Measurements from ENCODE around the gene KLHL29. TPM values are rescaled to one million over a fixed set of nuclear protein-coding genes. Genes with fewer than 3 reads are reported as not detected.

KLHL29 gene
- total RNA-seq, 2 experiments from 2014 or later = 0.23 to 0.66 TPM

DNA sequence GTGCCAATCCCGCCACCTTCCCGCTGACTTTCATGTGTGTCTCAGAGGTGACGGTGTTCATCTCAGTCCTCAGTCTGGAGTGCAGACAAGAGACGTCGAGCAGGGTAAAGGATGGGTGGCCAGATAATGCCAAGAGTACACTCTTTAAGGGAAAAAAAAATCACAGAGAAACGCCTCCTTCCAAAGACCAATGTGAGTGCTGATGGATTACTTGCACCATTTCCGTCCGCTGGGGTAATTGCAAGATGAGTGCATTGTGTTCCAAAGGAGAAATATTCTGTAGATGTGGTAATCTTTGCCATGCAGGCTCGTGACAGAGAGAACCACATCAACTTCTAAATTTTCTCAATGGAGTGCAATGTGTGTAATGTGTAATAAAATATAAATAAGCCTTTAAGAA, 81.0 kb downstream of the KLHL29 start:
- no TSS peak for BruUV-seq (replicated peaks)
- Histone ChIP-seq H3K4me2 (ENCODE audit: low read length) (no peak overlapping the region), H3K79me2 (ENCODE audit: insufficient read depth, low read depth, low read length) (no peaks in the 10 kb centered on the region), H3K4me1 (ENCODE audit: insufficient read depth, low read length, poor library complexity, severe bottlenecking) (no peaks in the 10 kb centered on the region), H3K9me2 (ENCODE audit: insufficient read depth, low read length) (no peaks in the 10 kb centered on the region), H3K4me3 (ENCODE audit: low read depth, low read length, poor library complexity, severe bottlenecking) (no peak overlapping the region), H4K20me1 (ENCODE audit: insufficient read depth, low read length) (no peaks in the 10 kb centered on the region), H3K36me3 (ENCODE audit: insufficient read depth, low read length) (no peaks in the 10 kb centered on the region), H3K27ac (ENCODE audit: low read depth, low read length, poor library complexity, severe bottlenecking) (no peak overlapping the region), H2AFZ (ENCODE audit: low read length) (no peak overlapping the region), H3K9me3 (ENCODE audit: low read length) (no peaks in the 10 kb centered on the region)
- POLR2A ChIA-PET = interaction anchor here (0.5 kb wide), 1 partner anchor 171 kb away, joined by 4 read pairs; no protein-coding TSS in a partner anchor
- no peak for TF ChIP-seq EZH2phosphoT487 (IDR thresholded peaks at IDR 0.05; ENCODE audit: borderline replicate concordance, low read depth, low read length)
- CTCF ChIA-PET (ENCODE audit: unreplicated experiment) = no interaction called here
- intact Hi-C loops (cut with micrococcal nuclease; ENCODE audit: unreplicated experiment) = loop anchor here (10.0 kb wide), 1 partner anchor 151 kb away; no protein-coding TSS in a partner anchor
- DNase-seq (ENCODE audit: low spot score) = no peak

GRCh38 chr2:23467618-23468017, 82.6 kb downstream of the KLHL29 start:
- Histone ChIP-seq H3K4me2 (ENCODE audit: low read length) (no peak overlapping the region), H3K27ac (ENCODE audit: low read depth, low read length, poor library complexity, severe bottlenecking) (no peak overlapping the region), H3K9me3 (ENCODE audit: low read length) (no peaks in the 10 kb centered on the region), H3K4me3 (ENCODE audit: low read depth, low read length, poor library complexity, severe bottlenecking) (no peak overlapping the region), H4K20me1 (ENCODE audit: insufficient read depth, low read length) (no peaks in the 10 kb centered on the region), H3K9me2 (ENCODE audit: insufficient read depth, low read length) (no peaks in the 10 kb centered on the region), H3K4me1 (ENCODE audit: insufficient read depth, low read length, poor library complexity, severe bottlenecking) (no peaks in the 10 kb centered on the region), H2AFZ (ENCODE audit: low read length) (no peak overlapping the region), H3K79me2 (ENCODE audit: insufficient read depth, low read depth, low read length) (no peaks in the 10 kb centered on the region), H3K36me3 (ENCODE audit: insufficient read depth, low read length) (no peaks in the 10 kb centered on the region)
- DNase-seq (ENCODE audit: low spot score) = no peak
- no TSS peak for BruUV-seq (replicated peaks)
- TF ChIP-seq, protein P1, sequence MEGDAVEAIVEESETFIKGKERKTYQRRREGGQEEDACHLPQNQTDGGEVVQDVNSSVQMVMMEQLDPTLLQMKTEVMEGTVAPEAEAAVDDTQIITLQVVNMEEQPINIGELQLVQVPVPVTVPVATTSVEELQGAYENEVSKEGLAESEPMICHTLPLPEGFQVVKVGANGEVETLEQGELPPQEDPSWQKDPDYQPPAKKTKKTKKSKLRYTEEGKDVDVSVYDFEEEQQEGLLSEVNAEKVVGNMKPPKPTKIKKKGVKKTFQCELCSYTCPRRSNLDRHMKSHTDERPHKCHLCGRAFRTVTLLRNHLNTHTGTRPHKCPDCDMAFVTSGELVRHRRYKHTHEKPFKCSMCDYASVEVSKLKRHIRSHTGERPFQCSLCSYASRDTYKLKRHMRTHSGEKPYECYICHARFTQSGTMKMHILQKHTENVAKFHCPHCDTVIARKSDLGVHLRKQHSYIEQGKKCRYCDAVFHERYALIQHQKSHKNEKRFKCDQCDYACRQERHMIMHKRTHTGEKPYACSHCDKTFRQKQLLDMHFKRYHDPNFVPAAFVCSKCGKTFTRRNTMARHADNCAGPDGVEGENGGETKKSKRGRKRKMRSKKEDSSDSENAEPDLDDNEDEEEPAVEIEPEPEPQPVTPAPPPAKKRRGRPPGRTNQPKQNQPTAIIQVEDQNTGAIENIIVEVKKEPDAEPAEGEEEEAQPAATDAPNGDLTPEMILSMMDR (conservative IDR thresholded peaks at IDR 0.05; ENCODE audit: low read length) = no peak
- no peak for TF ChIP-seq EZH2phosphoT487 (IDR thresholded peaks at IDR 0.05; ENCODE audit: borderline replicate concordance, low read depth, low read length)
- POLR2A ChIA-PET = no interaction called here
- CTCF ChIA-PET (ENCODE audit: unreplicated experiment) = no interaction called here
- intact Hi-C loops (cut with micrococcal nuclease; ENCODE audit: unreplicated experiment) = loop anchor here (10.0 kb wide), 1 partner anchor 153 kb away; no protein-coding TSS in a partner anchor

- BruUV-seq (replicated peaks) = no TSS peak
- H3K27ac ChIP-seq (ENCODE audit: low read depth, low read length, poor library complexity, severe bottlenecking) = no peak overlapping the region
- H3K79me2 ChIP-seq (ENCODE audit: insufficient read depth, low read depth, low read length) = no peaks in the 10 kb centered on the region
- H3K36me3 ChIP-seq (ENCODE audit: insufficient read depth, low read length) = no peaks in the 10 kb centered on the region
- H2AFZ ChIP-seq (ENCODE audit: low read length) = no peak overlapping the region
- no peak for DNase-seq (ENCODE audit: low spot score)
- no peaks in the 10 kb centered on the region for H3K4me1 ChIP-seq (ENCODE audit: insufficient read depth, low read length, poor library complexity, severe bottlenecking)
- no peaks in the 10 kb centered on the region for H4K20me1 ChIP-seq (ENCODE audit: insufficient read depth, low read length)
- POLR2A ChIA-PET = no interaction called here
- H3K4me2 ChIP-seq (ENCODE audit: low read length) = no peak overlapping the region
- intact Hi-C loops (cut with micrococcal nuclease; ENCODE audit: unreplicated experiment) = loop anchor here (10.0 kb wide), 1 partner anchor 154 kb away; no protein-coding TSS in a partner anchor
- CTCF ChIA-PET (ENCODE audit: unreplicated experiment) = no interaction called here
- H3K9me2 ChIP-seq (ENCODE audit: insufficient read depth, low read length) = no peaks in the 10 kb centered on the region
- no peak overlapping the region for H3K4me3 ChIP-seq (ENCODE audit: low read depth, low read length, poor library complexity, severe bottlenecking)
- H3K9me3 ChIP-seq (ENCODE audit: low read length) = no peaks in the 10 kb centered on the region
- TF ChIP-seq, protein P1 (conservative IDR thresholded peaks at IDR 0.05; ENCODE audit: low read length) = no peak
- no peak for TF ChIP-seq EZH2phosphoT487 (IDR thresholded peaks at IDR 0.05; ENCODE audit: borderline replicate concordance, low read depth, low read length)
Measured at GRCh38 chr2:23468474-23469141, 83.6 kb downstream of the KLHL29 start.

Measured in OCI-LY7 (cell line).